CD4-positive, alpha-beta T cell treated with Interleukin-15 for 1 hour (primary cell): ENCODE results near the gene GRID2.

ENCODE experiments used
- DNase-seq: peaks from one replicate; pipeline ENCODE4 v3.0.0-alpha.2; 2020

The GRID2 gene

DNA sequence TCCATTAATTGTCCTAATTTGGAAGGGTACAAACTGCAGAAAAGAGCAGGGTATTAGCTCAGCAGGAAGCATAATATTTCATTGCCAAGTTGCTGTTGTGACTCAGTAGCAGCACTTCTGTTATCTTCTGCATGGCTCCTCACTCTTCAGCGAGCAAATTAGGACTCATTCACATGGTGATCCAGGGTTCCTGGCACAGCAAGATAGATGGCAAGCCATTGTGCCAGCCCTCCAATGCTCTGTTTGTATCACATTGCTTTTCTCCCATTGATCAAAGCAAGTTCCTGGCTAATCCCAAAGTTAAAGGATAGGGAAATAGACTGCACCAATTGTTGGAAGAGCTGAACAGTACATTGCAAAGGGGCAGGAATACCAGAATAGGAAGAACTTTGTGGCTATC, 1142.3 kb downstream of the GRID2 start:
- DNase-seq = no peak

DNA sequence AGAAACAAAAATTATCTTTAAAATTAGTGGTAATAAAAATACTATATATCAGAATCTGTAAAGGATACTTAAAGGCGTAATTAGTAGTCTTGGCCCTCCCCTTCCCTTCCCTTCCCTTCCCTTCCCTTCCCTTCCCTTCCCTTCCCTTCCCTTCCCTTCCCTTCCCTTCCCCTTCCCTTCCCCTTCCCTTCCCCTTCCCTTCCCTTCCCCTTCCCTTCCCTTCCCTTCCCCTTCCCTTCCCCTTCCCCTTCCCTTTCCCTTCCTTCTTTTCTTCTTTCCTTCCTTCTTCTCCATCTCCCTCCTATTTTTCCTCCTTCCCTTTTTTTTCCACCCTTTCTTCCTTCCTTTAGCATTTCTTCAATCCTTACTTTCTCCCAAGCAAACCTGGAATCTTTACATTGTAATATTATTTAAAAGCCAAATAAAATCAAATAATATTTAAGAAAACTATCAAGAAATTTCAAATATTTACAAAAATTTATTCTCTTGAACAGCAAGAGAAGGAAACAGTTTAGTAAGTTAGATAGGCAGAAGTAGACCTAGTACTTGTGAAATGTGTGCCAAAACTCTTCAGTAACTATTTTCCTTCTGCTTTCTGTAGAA, 1145.0 kb downstream of the GRID2 start:
- no peak for DNase-seq

DNA sequence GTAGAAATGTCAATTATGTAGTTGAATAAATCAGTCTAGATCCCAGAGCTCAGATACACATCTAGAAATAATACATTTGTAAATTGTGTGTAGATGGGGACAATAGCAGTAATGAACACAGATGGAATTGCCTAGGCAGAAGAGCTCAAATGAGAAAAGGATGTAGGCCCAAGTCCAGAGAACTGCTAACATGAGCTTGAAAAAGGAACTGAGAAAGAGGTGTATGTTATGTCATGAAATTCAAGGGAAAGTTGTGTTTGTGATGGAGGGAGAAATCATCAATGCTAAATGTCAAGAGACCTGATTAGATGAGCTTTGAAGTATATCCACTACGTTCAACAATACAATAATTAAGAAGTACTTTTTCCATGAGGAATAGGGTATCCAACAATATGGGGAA, 1148.2 kb downstream of the GRID2 start:
- no peak for DNase-seq

DNA sequence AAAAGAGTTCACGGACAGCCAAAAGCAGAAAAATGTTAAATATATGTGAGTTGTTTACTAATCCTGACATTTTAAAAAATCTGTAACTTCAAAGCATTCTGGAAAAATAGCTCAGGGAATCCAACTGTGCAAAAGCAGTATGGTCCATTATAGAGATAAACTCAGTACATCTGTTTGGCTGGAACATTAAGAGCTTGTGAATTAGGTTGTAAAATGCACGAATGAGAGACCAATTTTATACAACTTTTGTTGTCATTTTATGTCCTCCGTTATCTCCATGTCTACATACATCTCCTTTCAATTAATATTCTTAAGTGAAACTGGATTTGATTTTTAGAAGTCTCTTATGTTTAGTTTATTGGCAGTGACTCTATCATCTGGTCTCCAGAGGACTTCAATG, 1157.8 kb downstream of the GRID2 start:
- DNase-seq = no peak

DNA sequence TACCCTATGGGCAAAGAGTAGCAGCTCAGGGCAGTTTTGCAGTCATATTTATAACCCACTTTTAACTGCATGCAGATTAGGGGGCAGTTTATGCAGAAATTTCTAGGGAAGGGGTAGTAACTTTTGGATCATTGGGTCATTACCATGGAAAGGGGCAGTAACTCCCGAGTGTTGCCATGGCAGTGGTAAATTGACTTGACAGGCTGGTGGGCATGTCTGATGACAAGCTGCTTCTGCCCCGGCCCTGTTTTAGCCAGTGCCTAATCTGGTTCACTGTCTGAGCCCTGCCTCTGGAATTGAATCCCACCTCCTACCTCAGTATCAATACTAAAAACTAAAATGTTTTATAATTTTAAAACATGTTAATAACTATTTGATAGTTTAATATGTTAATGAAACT, 1162.7 kb downstream of the GRID2 start:
- no peak for DNase-seq

DNA sequence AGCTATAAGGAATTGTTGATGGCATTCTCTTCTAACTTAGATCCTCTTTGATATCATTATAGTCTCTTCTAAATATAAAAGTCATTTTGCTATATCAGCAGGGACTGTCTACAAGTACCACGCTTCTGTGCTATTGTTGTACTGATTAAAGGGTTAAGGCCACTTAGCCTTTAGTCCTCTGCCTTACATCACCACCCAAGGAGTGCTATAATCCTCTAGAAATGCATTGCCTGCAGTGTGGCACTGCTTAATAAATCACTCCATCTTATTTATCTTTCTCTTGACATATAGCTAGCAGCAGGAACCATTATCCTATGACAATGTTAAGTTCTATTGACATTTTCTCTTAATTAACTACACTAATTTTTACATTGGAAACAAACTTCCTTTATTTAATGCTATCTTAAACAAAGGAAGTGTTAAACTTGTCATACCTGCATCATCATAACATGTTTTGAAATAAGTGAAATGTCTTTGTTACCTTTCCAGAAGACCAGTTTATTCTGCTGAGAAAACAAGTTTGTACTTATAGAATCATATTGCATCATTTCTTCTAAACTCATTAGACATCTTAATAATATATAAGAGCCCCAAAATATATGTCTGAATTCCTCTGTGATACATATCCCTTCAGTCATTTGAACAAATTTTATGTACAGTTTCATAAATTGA, 1163.9 kb downstream of the GRID2 start:
- no peak for DNase-seq

DNA sequence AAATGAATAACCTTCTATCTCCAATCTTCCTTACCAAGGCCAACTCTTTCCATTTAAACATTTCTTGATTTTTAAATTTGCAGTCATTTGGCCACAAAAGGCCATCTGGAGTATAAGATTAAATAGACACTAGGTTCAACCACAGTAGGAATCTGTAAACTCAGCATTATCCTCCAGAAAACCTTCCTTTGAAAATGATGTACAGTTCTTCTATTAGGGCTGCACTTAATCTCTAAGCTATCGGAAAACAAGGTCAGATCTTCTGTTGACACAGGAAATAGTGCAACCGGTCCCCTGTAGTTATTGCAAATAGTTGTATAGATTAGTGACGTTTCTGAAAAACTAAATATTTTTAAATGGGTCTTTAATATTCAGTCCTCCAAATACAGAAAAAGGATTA, 1165.8 kb downstream of the GRID2 start:
- DNase-seq = no peak

DNA sequence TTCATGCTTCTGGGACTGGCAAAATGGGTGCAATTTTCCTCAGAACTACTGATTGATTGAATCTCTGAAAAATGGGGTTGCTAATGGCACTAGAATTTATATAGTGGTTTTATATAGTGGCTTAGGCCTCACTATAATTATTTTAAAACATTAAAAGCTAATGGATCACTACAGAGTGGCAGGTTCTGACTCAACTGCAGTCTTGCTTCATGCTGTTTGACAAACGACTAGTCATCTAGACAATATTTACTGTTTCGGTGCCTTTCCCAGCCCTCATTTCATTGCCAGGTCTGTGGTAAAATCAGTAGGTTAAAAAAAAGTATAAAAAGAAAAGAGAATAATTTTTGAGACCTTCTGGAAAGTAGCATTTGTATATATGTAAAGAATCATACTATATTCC, 1172.0 kb downstream of the GRID2 start:
- DNase-seq = no peak

DNA sequence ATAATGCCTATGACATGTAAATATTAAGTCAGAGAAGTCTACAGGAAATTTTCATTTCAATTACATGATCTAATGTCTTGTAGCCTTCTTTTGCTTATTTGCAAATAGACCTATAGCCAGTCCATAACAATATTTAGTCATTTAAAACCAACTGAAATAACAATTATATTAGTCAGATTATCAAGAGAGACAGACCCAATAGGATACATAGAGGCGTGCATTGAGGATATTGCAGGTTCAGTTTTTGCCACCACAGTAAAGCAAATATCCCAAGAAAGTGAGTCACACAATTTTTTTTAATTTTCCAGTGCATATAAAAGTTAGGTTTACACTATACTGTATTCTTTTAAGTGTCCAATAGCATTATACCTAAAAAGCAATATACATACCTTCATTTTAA, 1175.0 kb downstream of the GRID2 start:
- no peak for DNase-seq

DNA sequence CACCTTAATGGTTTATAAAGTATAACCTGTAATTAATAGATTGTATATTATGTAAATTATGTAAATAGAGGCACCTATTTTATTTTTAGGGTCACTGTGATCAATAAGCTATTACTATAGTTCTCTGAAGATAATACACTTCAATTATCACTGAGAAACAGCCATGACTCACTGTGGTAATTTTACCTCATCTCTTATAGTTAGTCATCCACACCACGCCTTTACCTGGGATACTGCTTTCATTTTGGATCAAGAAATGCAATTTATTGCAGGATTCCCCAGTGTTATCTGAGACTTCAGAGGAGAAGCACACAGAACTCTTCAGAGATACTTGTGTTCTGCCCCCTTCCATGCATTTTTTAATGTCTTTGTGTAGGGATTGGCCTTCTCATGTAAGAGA, 1176.7 kb downstream of the GRID2 start:
- DNase-seq = no peak

DNA sequence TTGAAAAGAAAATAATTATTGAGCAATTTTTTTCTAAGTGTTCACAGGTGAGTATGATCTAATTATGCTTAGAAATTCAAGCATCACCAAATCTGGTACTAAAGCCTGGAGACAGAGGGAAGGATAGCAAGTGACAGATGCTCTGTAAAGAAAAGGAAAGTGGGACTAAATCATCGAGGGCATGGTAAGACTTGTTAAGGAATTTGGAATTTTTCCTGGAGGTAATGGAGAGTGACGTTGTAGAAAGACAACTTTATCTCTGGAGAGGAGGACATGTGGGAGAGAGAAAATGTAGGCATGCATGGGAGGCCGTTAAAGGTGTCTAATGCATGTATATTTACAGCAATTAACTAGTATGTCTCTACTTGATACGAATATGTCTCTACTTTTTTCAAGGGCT, 1191.6 kb downstream of the GRID2 start:
- no peak for DNase-seq

DNA sequence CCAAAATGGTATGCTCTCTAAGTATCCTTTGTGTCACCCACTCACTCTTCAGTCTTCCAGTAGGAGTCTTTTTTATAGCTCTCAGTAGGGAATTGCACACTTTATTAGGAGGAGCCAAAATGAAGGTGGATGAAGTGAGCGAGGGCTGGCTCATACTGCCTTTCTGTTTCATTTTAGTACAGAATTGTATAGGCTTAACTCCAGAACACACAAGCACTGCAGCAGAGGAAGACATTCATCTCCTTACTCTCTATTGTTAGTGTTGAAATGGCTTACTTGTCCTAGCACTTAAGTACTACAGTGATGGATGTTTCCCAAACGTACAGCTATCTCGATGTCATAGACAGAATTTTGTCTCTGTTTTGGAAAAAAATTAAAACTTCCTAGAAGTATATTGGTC, 1197.5 kb downstream of the GRID2 start:
- no peak for DNase-seq

DNA sequence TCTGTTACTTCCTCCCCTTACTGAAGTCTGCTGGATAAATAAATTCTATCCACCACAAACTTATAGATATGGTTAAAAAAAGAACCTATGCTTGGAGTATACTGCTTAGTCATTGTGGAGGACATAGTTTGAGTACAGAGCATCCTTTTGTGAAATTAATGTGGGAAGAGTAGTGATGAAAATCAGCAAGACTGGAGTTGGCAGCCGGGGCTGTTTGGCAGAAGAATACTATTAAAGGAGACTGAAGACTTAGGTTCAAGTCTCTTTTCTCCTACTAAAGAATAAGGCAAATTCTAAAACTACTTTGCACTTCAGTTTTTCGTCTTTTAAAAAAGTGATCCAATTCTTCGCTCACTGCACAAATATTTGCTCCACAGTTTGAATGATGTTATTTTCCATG, 1198.2 kb downstream of the GRID2 start:
- DNase-seq = no peak

DNA sequence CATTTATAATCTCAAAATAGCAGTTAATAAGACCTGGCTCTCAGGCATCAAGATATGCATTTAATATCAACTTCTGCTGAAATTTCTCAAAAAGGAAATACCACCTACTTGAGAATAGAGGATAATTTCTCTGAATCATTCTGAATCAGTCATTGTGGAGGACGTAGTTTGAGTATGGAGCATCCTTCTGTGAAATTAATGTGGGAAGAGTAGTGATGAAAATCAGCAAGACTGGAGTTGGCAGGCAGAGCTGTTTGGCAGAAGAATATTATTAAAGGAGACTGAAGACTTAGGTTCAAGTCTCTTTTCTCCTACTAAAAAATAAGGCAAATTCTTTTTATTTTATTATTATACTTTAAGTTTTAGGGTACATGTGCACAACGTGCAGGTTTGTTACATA, 1199.2 kb downstream of the GRID2 start:
- no peak for DNase-seq

DNA sequence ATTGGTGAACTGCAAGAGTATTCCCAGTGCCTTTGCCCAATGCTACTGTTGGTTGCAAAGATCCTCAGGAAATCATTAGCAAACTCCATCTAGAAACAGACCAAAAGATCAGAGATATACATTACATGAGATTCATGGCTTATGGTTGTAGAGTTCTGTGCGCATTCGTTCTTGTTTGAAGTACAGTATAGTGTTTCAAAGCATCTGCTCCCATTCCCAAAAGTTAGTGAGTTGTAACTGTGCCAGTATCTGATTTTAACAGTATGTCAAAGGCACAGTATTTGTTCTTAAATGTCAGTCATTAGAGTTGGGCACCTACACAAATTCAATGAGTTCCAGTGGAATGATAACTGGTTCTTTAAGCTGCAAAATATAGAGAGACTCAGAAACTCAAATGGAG, 1210.1 kb downstream of the GRID2 start:
- DNase-seq = no peak

DNA sequence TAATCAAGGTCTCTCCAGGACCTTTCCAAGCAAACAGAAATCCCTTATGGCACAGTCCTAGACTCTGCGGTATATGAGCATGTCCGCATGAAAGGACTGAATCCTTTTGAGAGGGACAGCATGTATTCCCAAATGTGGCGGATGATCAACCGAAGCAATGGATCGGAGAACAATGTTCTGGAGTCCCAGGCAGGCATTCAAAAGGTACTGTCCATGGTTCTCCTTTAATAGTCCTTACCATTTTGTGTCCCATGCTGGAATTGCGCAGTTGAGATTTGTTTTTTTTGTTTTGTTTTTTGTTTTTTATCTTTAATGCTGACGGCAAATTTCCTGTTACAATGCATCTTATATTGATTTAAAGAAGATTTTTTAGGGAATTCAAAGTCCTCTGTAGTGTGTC, 1211.4 kb downstream of the GRID2 start:
- DNase-seq = no peak

DNA sequence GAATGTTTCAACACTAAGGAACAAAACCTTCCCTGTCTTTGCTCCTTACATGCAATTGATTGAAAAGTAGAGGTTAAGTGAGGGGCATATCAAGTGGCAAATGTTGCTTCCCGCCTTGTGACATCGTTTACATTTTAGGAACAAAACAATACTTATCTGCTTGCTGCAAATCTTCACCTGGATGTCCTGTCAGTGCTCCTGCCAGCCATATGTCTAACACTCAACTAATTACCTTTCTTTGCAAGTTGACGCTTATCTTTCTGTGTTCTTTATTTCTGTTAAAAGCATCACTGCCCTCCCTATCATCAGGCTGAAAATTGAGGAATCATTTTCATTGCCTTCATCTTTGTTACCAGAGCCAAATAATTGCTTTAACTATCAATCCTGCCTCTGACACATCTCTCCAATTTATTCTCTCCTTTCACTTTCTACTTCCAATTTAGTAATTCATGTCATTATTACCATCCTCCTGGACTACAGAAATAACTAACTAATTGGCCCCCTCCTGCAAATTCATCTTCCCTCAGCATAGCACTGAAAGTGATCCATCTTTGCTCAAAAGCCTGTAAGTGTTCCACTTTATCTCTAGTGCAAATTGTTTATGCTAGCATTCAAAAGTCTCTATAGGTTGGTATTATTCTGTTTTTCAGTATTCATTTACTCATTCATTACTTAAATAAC, 1226.1 kb downstream of the GRID2 start:
- no peak for DNase-seq

DNA sequence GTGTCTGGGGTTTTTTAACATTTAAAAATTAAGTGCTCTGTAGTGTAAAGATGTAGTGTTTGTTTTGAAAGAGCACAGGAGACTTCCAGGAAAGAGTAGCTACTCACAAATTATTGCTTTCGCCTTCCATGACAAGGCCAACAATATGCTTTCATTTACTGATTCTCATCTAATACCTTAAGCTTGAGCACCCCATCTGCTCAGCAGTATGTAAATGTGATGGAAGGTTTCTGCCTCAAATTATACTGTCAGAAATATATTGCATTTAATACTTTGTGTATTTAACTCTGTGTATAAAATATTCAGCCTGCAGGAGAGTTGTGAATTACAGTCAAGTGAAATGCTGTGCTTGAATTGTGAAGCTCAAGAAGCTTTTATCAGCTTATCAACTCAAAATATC, 1228.5 kb downstream of the GRID2 start:
- no peak for DNase-seq

DNA sequence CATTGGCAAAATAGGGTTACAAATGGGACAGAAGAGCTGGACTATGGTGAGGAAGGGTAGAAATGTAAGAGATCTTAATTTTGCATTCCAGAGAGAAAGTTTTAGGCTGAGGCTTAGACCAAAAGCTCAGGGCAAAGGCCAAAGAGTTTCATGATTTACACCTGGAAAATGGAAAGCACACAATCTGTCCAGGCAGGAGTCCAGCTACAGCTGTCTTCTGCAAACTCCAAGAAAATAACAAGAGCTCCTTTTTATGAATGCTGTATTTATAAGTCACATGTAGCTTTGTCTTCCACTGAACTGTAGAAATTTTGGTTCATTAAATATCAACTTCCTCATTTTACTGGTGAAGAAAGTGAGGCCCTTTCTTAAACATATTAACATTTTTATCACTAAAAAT, 1236.8 kb downstream of the GRID2 start:
- no peak for DNase-seq

DNA sequence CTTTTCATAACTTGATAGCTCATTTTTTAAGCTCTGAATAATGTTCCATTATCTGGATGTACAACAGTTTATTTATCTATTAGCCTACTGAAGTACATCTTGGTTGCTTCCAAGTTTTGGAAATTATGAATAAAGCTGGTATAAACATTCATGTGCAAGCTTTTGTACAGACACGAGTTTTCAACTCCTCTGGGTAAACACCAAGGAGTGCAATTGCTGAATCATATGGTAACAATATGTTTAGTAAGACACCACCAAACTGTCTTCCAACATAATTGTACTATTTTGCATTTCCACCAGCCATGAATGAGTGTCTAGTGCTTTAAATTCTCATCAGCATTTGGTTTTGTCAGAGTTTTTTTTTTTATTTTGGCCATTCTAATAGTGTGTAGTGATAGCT, 1258.1 kb downstream of the GRID2 start:
- no peak for DNase-seq

DNA sequence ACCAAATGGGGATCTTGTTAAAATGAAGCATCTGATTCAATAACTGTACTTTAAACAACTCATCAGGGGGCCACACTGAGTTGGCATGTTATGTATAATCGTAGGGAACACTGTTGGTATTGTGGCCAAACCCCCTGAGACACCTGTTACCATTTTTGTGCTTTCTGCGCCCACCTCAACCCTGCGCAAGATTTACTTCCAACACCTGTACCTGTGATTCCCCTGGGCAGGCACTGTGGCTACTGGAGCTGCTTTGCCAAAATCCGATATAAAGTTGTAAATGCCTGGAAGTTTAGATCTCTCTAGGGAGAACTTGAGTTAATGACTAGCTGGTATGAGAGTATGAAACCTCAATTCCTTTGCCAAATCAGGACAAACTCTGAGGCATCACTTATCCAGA, 1265.0 kb downstream of the GRID2 start:
- no peak for DNase-seq

DNA sequence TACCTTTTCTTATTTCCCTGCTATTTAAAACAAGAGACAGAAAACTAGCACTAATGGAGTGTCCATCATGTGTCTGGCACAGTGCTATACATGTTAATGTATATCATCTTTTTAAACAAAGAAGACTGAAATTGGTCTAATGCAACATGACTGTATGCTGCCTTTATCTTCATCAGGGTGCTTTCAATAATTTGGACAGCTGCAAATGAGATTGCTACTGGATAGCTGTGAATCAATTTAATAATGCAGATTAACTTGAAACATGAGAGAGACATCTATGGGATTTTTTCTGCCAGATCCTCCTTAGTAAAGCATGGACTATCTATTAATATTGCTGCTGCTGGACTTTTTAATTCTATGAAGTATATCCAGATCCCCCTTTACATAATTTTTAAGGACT, 1269.5 kb downstream of the GRID2 start:
- DNase-seq = no peak

DNA sequence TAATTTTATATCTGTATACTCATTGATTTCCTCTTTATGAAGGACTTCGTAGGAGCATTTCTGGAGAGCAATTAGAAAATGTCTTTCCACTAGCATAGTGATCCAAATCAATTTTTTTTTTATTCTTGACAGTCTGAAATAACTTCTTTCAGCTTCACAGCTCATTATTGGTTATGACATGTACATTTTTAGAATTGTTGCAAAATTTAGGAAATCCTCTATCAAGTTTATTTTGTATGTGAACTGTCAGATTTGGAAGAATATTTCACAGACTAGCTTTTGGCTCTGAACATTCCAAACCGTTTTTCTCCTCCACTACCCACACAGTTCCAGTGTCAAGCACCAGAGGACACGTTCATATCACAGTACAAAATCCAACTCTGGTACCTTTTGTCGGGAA, 1275.2 kb downstream of the GRID2 start:
- no peak for DNase-seq

DNA sequence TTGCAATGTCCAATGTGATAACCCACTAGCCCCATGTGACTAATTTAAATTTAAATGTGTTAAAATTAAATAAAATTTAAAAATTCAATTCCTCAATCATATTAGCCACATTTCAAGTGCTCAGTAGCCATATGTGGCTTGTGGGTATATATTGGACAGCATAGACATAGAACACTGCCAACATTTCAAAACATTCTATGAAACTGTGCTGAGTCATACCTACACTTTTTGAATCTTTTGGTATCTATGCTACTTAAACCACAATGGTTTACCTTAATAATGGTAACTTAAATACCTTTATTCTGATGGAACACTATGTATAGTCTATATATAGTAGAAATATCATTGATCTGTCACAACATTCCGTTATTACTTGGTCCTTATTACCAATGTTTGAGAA, 1301.4 kb downstream of the GRID2 start:
- no peak for DNase-seq

DNA sequence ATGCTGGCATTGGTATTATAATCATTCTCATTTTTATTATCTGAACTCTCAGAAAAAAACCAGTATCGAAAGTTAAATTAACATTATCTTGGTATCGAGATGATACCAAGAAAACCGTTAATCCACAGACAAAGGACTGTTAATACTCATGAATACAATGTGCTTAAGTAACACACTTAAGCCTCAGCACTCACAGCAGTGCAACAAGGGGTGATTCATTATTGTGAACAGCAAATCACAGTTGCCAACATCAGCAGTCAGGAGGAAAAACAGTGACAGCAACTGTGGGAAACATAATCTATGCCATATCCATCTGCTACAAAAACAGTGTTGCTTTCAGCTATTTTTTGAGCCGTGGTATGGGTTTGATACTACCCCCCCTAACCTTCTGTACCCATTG, 1313.8 kb downstream of the GRID2 start:
- DNase-seq = no peak
